HG02938 (cell line): ENCODE results near the gene DGKD.
"Not testable (repeated sequence)": the region's sequence is repeated elsewhere in the genome, so short reads cannot be mapped to it uniquely, and the experiment has no call there.

Source experiments
- ATAC-seq: cut with Tn5 transposase; IDR thresholded peaks from one replicate; pipeline ENCODE4 v1.9.1; 2021; ENCODE audit warnings: mild to moderate bottlenecking, moderate library complexity; ENCODE audit not compliant: unreplicated experiment

The DGKD gene

DNA sequence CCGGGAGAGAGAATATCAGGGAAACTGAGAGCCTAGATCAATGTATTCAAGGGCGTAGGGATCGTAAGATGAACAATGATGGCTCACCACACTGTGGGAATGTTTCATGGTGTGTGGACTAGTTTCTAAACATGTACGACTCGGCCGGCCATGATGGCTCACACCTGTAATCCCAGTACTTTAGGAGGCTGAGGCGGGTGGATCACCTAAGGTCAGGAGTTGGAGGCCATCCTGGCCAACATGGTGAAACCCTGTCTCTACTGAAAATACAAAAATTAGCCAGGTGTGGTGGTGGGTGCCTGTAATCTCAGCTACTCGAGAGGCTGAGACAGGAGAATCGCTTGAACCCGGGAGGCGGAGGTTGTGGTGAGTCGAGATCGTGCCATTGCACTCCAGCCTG lies 18.2 kb upstream of the DGKD start:
- ATAC-seq = not testable (repeated sequence)

GRCh38 chr2:233336541-233336940 lies 17.8 kb upstream of the DGKD start:
- no peak for ATAC-seq

DNA sequence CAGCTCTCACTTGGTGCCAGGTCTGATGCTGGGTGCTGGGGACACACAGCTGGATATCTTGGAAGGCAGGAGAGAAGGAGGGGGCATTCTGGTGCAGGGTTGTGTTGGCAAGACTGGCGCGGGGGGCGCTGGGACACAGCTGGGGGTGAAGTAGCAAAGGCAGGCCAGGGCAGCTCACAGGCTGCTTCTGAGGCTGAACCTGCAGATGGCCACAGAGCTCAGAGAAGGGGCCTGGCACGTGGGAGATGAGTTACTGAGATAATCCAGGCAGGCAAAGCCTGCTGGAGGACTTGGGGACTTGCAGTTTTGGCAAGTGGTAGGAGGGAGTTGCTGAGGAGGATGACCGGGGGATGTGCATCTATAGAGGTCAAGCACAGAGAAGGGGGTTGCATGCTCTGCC lies 16.2 kb upstream of the DGKD start:
- ATAC-seq = no peak

GRCh38 chr2:233338812-233339368 lies 15.4 kb upstream of the DGKD start:
- ATAC-seq = no peak

- no peak for ATAC-seq
Measured at GRCh38 chr2:233339427-233339826, 14.9 kb upstream of the DGKD start.

DNA sequence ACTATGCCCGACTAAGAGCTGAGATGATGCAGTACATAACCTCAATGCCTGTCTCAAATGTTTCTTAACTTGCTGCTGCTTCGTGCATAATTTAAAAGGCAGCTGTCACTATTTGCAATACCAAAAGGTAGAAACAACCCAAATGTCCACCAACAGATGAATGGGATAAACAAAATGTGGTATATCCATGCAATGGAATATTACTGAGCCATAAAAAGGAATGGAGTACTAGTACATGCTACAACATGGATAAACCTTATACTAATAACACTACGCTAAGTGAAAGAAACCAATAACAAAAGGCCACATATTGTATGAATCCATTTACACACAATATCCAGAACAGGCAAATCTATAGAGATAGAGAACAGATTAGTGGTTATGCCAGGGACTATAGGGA lies 13.0 kb upstream of the DGKD start:
- ATAC-seq = no peak

DNA sequence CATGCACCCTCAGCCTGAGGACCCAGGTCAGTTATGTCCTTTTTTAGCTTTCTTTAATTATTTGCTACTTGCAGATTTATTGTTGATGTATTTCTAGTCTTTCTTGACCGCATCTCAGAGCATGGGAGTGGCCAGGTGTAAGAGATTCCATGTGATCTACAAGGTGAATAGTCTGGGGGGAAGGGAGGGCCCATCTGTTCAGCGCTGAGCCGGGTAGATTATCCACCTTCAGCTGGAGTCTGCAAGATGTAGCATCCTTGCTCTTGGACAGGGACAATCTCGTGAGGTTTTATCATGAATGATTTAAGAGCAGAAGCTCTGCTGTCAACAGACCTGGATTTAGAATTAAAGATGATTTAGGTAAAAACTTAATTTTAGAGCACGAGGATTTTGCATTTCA lies 12.0 kb upstream of the DGKD start:
- ATAC-seq = no peak

DNA sequence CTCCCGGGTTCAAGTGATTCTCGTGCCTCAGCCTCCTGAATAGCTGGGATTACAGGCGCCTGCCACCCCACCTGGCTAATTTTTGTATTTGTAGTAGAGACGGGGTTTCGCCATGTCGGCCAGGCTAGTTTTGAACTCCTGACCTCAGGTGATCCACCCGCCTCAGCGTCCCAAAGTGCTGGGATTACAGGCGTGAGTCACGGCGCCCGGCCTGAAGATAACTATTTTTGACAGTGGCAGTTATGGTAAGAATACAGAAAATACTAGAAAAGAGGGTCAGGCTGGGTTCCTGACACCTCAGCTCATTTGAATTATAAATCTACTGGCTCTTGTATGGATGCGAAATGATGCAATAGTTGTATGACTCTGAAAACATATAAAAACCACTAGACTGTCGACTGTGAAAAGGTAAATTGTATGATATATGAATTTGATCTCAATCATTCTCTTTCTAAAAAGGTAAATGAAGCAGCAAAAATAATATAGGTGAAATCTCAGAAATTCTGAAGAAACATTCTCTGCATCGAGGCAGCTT lies 11.1 kb upstream of the DGKD start:
- ATAC-seq = no peak

GRCh38 chr2:233346376-233346775 lies 7.9 kb upstream of the DGKD start:
- no peak for ATAC-seq

DNA sequence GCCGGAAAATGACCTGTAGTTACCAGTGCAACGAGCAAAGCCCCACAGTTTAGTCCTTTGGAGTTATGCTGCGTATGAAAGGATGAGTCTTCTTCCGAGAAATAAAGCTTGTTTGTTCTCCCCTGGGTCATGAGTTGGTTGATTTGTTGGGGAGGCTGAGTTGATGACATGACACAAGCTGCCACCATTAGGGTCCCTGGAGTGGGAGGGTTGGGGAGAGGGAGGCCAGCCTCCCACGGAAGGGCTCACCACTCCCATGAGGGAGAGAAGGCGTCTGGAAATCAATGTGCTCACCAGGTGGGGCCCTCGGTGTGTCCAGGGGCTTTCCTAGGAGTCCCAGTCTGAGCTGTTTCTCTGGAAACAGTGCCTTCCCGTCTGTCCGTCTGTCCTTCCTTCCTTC lies 7.4 kb upstream of the DGKD start:
- no peak for ATAC-seq

DNA sequence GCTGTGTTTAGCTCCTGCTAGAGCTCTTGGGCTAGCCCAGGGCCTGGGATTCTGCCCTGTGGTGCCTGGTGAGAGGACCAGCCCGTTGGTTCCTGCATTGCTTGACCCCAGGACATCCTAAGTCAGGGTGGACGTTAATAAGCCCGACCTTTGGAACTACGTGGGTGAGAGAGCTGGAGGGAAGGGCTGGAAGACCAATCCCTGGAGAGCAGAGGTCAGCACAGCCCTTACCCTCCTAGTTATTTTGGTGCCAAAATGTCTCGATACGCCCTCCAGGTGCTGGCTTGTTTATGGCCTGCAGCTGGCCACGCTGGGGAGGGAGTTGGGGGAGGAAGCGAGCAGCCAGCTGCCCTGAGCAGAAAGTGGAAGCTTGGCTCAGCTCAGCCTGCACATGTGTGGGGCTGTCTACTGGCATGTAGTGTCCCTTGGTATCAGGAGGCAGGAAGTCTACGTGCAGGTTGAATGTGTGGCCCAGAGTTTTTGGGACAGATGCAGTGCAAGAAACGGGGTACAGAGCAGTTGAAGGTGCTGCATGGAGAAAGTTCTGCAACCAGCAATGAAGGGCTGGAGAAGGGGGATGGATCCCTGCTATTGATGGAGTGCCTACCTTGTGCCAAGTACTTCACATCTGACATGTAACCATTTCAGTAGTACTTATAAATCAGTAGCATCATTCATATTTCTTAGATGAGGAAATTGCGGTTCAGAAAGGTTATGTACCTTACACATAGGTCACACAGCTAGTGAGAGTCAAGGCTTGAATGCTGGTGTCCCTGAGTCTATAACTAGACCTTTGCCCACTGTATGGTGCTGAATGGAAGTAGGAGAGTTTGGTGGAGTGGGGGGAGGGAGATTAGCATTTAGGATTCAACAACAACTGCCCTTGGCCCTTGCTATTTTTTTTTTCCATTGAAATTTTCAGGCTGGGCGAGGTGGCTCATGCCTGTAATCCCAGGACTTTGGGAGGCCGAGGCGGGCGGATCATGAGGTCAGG lies 5.0 kb upstream of the DGKD start:
- no peak for ATAC-seq

GRCh38 chr2:233350708-233351107 lies 3.6 kb upstream of the DGKD start:
- no peak for ATAC-seq

DNA sequence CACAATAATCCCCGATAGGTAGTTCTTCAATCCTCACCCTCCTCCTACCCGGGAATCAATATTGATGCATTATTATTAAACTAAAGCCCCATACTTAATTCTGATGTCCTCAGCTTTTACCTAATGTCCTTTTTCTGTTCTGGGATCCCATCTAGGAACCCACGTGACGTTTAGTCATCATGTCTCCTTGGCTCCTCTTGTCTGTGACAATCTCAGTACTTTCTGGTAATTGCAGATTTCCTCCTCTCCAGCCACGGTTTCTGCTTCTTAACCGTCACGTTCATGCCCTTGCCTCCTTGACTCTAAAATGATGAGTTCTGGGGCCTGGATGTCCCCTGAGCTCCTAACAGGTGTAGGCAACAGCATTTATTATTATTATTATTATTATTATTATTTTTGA lies 2.9 kb upstream of the DGKD start:
- ATAC-seq = no peak

- ATAC-seq = no peak
Measured at GRCh38 chr2:233352141-233352842, 2.0 kb upstream of the DGKD start.

DNA sequence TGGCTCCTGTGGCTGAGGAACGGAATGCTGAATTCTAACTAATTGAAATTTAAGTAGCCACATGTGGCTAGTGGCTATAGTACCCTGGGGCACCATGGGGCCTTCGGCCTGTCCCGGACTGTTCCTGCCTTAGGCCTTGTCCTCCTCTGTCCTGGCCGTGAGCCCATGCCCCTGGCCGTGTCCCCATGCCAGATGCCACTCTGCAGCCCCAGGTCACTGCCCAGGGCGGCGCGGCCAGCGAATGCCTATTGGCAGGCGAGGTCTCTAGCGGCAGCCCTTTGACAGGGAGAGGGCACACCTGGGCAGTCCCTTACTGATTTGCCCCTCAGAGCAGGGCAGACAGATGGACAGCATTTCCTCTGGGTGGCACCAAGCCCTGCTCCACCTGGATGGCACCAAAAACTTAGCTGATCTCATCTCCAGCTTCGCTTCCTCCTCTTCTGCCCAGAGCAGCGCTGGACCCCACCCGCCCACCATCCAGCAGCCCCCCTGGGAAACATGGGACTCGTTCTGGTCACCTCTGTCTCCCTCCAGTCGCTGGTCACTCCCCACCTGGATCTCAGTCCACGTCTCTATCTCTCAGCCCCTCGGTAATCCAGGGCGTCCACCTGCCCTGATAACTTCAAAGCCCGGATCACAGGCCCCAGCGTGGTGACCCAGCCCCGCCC lies 1.1 kb upstream of the DGKD start:
- peak; percentile 8 for ATAC-seq

GRCh38 chr2:233354500-233354924 lies 218 bp downstream of the DGKD start:
- ATAC-seq = peak; percentile 1

DNA sequence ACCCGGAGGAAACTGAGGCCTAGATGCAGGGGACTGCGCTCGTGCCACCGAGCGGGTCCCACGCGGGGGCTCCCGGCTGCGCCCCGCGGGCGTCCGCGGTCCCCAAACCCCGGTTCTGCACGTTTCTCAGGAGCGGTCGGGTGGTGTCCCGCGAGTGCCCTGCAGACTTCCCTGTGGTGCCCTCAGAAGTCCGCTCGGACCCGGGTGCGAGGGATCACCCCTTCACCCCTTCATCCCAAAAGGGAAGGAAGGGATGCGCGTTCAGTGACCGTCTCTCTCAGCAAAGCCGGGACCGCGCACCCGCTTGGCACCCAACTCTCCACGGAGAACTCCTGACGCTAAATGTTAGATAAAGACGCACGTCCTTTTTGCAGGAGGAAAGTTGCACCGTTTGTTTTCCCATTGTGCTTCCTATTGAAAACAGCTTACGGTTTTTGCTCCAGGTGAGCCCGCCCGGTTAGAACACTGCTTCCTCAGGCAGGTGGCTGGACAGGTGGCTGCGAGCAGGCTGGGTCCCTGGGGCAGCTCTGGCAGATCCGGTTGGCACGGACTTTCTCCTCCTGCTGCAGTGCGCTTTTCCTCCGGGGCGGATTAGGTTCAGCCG lies 779 bp downstream of the DGKD start:
- ATAC-seq = peak; percentile 2

DNA sequence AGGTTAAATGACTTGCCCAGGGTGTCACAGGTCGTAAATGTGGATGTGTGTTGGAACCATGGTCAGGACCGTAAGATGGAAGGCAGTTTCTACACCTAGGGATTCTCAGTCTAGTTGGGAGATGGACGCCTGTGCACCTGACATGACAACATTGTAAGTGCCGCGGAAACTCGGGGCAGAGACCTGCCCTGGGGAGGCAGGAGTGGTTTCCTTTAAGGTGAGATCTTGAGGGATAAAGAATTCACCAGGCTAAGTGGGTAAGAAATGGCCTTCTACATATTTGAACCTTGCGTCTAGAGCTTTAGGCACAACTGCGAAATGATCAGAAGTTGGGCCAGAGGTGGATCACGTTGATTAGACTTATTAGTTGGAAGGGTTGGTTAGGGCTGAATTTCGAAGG lies 1.6 kb downstream of the DGKD start:
- ATAC-seq = no peak

GRCh38 chr2:233356546-233357308 lies 2.4 kb downstream of the DGKD start:
- no peak for ATAC-seq

DNA sequence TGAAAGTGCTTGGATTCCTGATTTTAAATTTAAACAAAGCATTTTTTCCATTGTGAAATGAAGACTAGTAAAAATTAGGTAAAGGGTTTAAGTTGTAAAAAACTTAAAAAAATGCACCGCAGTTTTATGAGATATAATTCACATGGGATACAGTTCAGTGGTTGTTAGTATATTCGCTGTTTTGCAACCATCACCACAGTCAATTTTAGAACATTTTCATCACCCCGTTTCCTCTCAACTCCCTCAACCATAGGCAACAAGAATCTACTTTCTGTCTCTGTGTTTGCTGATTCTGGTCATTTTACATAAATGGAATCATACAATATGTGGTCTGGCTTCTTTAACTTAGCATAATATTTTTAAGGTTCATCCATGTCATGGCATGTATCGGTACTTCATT lies 4.0 kb downstream of the DGKD start:
- ATAC-seq = no peak
